PC-3 (cell line): Measurements from ENCODE around the gene UQCR11. TPM values are rescaled to one million over a fixed set of nuclear protein-coding genes. Genes with fewer than 3 reads are reported as not detected.

ENCODE experiments used
- ATAC-seq: fragments of 200-7000 bp; cut with Tn5 transposase; 2 replicates; pipeline ENCODE4 v1.9.1; 2020; ENCODE audit warnings: mild to moderate bottlenecking, moderate library complexity
- BruUV-seq: library from RNA; stranded (reverse); fragments of 400-500 nt; replicated peaks from 2 replicates; lab custom pipeline; 2021; lab: Mats Ljungman, UMichigan
- CTCF ChIA-PET: fragments of 300-600 bp; sonication (Branson Sonifier 250); formaldehyde crosslinking; loops from one replicate; lab custom pipeline; 2022; ENCODE audit warnings: antibody characterized with exemption; lab: Charles Lee
- POLR2A ChIA-PET: fragments of 300-600 bp; sonication (Branson Sonifier 250); formaldehyde crosslinking; loops from one replicate; lab custom pipeline; 2022; ENCODE audit warnings: antibody characterized with exemption; ENCODE audit not compliant: unreplicated experiment; lab: Charles Lee
- DNase-seq: peaks from one replicate; pipeline ENCODE4 v3.0.0-alpha.2; 2015
- H2AFZ ChIP-seq: fragments of 300-600 bp; sonication (generic); 2 replicates; pipeline ENCODE4 v1.6.0; 2016; ENCODE audit warnings: antibody characterized with exemption, low read length
- H3F3A ChIP-seq: fragments of 300-600 bp; sonication (generic); one replicate; pipeline ENCODE4 v1.6.0; 2017; ENCODE audit warnings: antibody characterized with exemption, low read length, control low read depth, mild to moderate bottlenecking; ENCODE audit not compliant: unreplicated experiment
- H3K27ac ChIP-seq: fragments of 300-600 bp; sonication (generic); 2 replicates; pipeline ENCODE4 v1.5.1; 2016; ENCODE audit warnings: mild to moderate bottlenecking, low read length
- H3K27me3 ChIP-seq: fragments of 300-600 bp; sonication (generic); 2 replicates; pipeline ENCODE4 v1.6.1; 2016; ENCODE audit warnings: low read length, mixed read lengths
- H3K36me3 ChIP-seq: fragments of 300-600 bp; sonication (generic); 2 replicates; pipeline ENCODE4 v1.6.1; 2016; ENCODE audit warnings: low read depth, mixed run types, low read length, mixed read lengths
- H3K4me1 ChIP-seq: fragments of 300-600 bp; sonication (generic); 2 replicates; pipeline ENCODE4 v1.5.1; 2016; ENCODE audit warnings: low read length; ENCODE audit not compliant: insufficient read depth
- H3K4me2 ChIP-seq: fragments of 300-600 bp; sonication (generic); 2 replicates; pipeline ENCODE4 v1.6.0; 2016; ENCODE audit warnings: low read length
- H3K4me3 ChIP-seq: fragments of 300-600 bp; sonication (generic); 2 replicates; pipeline ENCODE4 v1.5.1; 2016; ENCODE audit warnings: mild to moderate bottlenecking, low read length, mixed read lengths
- H3K79me2 ChIP-seq: fragments of 300-600 bp; sonication (generic); 2 replicates; pipeline ENCODE4 v1.6.1; 2017; ENCODE audit warnings: low read length, mixed read lengths
- H3K9ac ChIP-seq: fragments of 300-600 bp; sonication (generic); 2 replicates; pipeline ENCODE4 v1.6.0; 2016; ENCODE audit warnings: mild to moderate bottlenecking, low read length
- H3K9me2 ChIP-seq: fragments of 300-600 bp; sonication (generic); replicated peaks from 2 replicates; pipeline ENCODE4 v1.6.1; 2016; ENCODE audit warnings: mixed run types, low read length, mixed read lengths
- H3K9me3 ChIP-seq: fragments of 300-600 bp; sonication (generic); 2 replicates; pipeline ENCODE4 v1.6.1; 2016; ENCODE audit warnings: low read length, mixed read lengths
- H4K20me1 ChIP-seq: fragments of 300-600 bp; sonication (generic); 2 replicates; pipeline ENCODE4 v1.6.1; 2016; ENCODE audit warnings: low read length, mixed read lengths
- EZH2 ChIP-seq: fragments of 300-600 bp; sonication (generic); IDR thresholded peaks from one replicate; pipeline ENCODE4 v1.6.1; 2017; ENCODE audit warnings: antibody characterized with exemption, mild to moderate bottlenecking, low read length; ENCODE audit not compliant: unreplicated experiment
- EZH2phosphoT487 ChIP-seq: fragments of 300-600 bp; sonication (generic); IDR thresholded peaks from 2 replicates; pipeline ENCODE4 v1.6.1; 2018; ENCODE audit warnings: mild to moderate bottlenecking, antibody characterized with exemption, low read length, borderline replicate concordance
- intact Hi-C: fragments of 100-400 bp; cut with micrococcal nuclease; formaldehyde crosslinking; loops from 2 replicates; pipeline ENCODE4 v1.9.0; 2023
- total RNA-seq: library from RNA; depleted of rRNA; stranded (reverse); fragments of >200 nt; gene quantifications from 2 replicates; pipeline ENCODE4 v1.2.3, GENCODE V29; 2014
- TF ChIP-seq, protein P1 (sequence below): fragments of 300-600 bp; sonication (generic); conservative IDR thresholded peaks from 2 replicates; pipeline ENCODE4 v1.5.1; 2017; ENCODE audit warnings: antibody characterized with exemption, low read depth, mild to moderate bottlenecking, low read length

UQCR11 gene
- total RNA-seq, 1 experiment from 2014 or later: 148 TPM

- Histone ChIP-seq H3K9ac (no peak overlapping the region), H3K36me3 (no peaks in the 10 kb centered on the region), H3K4me3 (no peak overlapping the region), H3F3A (no peaks in the 10 kb centered on the region), H4K20me1 (no peaks in the 10 kb centered on the region), H3K9me2 (no peaks in the 10 kb centered on the region), H3K27me3 (no peaks in the 10 kb centered on the region), H2AFZ (no peak overlapping the region), H3K9me3 (no peaks in the 10 kb centered on the region), H3K79me2 (no peaks in the 10 kb centered on the region), H3K27ac (no peak overlapping the region), H3K4me1 (peaks cover 15% of the 10 kb centered on the region), H3K4me2 (no peak overlapping the region)
- ATAC-seq: no peak
- intact Hi-C loops: no loop called here
- ChIA-PET CTCF (no interaction called here), POLR2A (no interaction called here)
- TF ChIP-seq EZH2phosphoT487: no peak
- no peak for TF ChIP-seq EZH2
- TF ChIP-seq, protein P1, sequence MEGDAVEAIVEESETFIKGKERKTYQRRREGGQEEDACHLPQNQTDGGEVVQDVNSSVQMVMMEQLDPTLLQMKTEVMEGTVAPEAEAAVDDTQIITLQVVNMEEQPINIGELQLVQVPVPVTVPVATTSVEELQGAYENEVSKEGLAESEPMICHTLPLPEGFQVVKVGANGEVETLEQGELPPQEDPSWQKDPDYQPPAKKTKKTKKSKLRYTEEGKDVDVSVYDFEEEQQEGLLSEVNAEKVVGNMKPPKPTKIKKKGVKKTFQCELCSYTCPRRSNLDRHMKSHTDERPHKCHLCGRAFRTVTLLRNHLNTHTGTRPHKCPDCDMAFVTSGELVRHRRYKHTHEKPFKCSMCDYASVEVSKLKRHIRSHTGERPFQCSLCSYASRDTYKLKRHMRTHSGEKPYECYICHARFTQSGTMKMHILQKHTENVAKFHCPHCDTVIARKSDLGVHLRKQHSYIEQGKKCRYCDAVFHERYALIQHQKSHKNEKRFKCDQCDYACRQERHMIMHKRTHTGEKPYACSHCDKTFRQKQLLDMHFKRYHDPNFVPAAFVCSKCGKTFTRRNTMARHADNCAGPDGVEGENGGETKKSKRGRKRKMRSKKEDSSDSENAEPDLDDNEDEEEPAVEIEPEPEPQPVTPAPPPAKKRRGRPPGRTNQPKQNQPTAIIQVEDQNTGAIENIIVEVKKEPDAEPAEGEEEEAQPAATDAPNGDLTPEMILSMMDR: no peak
- DNase-seq: no peak
- no TSS peak for BruUV-seq
Measured at GRCh38 chr19:1610579-1610978, 5.3 kb upstream of the UQCR11 start.

DNA sequence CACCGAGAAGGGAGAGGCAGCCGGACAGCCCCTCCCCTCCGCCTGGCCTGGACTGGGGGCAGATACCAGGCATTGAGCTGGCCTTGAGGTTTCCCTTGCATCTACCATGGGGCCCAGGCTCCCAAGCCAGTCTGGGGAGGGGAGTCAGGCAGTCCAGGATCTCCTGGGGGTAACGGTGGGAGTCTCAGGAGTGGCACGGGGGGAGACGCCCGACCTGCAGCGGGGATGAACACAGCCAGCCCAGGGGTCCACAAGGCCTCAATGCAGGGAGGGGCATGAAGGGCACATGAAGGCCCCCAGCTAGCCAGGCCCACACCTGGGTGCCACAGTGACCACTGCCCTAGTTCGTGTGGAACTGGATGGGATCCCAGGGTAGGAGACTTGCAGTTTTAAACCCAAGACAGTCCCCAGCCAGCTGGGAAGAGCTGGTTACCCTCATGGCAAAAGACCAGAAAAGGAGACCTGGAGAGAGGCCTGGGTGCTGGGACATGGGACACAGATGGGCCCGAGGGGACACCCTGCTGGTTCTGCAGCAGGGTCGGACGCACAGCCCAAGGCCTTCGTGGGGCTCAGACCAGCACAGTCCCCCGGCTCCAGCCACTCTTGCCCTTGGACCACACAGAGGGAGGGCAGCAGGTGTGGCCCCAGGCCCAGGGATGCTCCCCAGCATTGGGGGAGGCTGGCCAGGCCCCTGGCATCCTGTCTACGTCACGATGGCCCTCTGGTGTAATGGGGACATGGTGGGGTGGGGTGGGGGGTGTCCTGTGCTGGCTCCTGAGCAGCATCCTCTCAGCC, 4.6 kb upstream of the UQCR11 start:
- H3K27ac ChIP-seq: no peak overlapping the region
- intact Hi-C loops: loop anchor here (5.0 kb wide), 1 partner anchor 42 kb away; the partner anchor contains the start of gene TCF3
- H3K36me3 ChIP-seq: no peaks in the 10 kb centered on the region
- H3K4me3 ChIP-seq: no peak overlapping the region
- no peak for ATAC-seq
- H3F3A ChIP-seq: no peaks in the 10 kb centered on the region
- H3K9me2 ChIP-seq: no peaks in the 10 kb centered on the region
- TF ChIP-seq EZH2 (no peak), EZH2phosphoT487 (no peak)
- TF ChIP-seq, protein P1: no peak
- H3K9ac ChIP-seq: no peak overlapping the region
- peaks cover 15% of the 10 kb centered on the region for H3K4me1 ChIP-seq
- H3K9me3 ChIP-seq: no peaks in the 10 kb centered on the region
- H2AFZ ChIP-seq: no peak overlapping the region
- ChIA-PET POLR2A (interaction anchor here (0.5 kb wide), 1 partner anchor 20 kb away, joined by 4 read pairs; no protein-coding TSS in a partner anchor), CTCF (no interaction called here)
- no peaks in the 10 kb centered on the region for H4K20me1 ChIP-seq
- no peaks in the 10 kb centered on the region for H3K27me3 ChIP-seq
- no TSS peak for BruUV-seq
- no peak for DNase-seq
- no peak overlapping the region for H3K4me2 ChIP-seq
- peaks cover 4% of the 10 kb centered on the region for H3K79me2 ChIP-seq

DNA sequence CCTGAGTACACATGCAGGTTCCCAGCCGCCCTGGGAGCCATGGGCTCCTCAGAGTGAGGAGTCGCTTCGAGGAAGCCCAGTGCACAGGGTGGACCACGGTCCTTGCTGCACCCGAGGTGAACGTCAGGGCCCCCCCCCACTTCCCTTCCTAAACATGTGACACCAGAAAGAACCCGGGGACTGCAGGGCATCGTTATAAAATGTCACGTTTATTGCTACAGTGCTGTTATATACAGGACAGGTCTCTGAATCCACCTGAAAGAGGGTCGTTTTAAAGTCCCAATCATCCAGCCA, 3.8 kb upstream of the UQCR11 start:
- peaks cover 18% of the 10 kb centered on the region for H3K4me1 ChIP-seq
- H2AFZ ChIP-seq: no peak overlapping the region
- peak; percentile 9; the same call in 1 of the 2 replicates for ATAC-seq
- H3K4me2 ChIP-seq: peak overlapping the region; percentile 39; the same call in 1 of the 2 replicates
- CTCF ChIA-PET: no interaction called here
- no peaks in the 10 kb centered on the region for H3K27me3 ChIP-seq
- intact Hi-C loops: loop anchor here (5.0 kb wide), 1 partner anchor 43 kb away; the partner anchor contains the start of gene TCF3
- H4K20me1 ChIP-seq: no peaks in the 10 kb centered on the region
- H3K9ac ChIP-seq: no peak overlapping the region
- H3K4me3 ChIP-seq: no peak overlapping the region
- H3K79me2 ChIP-seq: peaks cover 12% of the 10 kb centered on the region
- no peak for DNase-seq
- no peaks in the 10 kb centered on the region for H3K9me2 ChIP-seq
- H3F3A ChIP-seq: no peaks in the 10 kb centered on the region
- H3K9me3 ChIP-seq: no peaks in the 10 kb centered on the region
- H3K36me3 ChIP-seq: no peaks in the 10 kb centered on the region
- H3K27ac ChIP-seq: no peak overlapping the region
- no TSS peak for BruUV-seq
- POLR2A ChIA-PET: no interaction called here
- no peak for TF ChIP-seq EZH2
- no peak for TF ChIP-seq EZH2phosphoT487
- TF ChIP-seq, protein P1: no peak
